NT2/D1 (cell line): ENCODE measurements around the gene CDH12.
"Not testable (repeated sequence)": the region's sequence is repeated elsewhere in the genome, so short reads cannot be mapped to it uniquely, and the experiment has no call there.

Experiments used
- SUZ12 ChIP-seq: IDR thresholded peaks from 2 replicates; pipeline ENCODE4 v1.6.1; 2011; ENCODE audit not compliant: insufficient read length, insufficient read depth; ENCODE audit errors: extremely low read depth
- ZNF274 ChIP-seq: IDR thresholded peaks from 2 replicates; pipeline ENCODE4 v1.6.1; 2011; ENCODE audit warnings: mild to moderate bottlenecking, low read depth, low read length

DNA sequence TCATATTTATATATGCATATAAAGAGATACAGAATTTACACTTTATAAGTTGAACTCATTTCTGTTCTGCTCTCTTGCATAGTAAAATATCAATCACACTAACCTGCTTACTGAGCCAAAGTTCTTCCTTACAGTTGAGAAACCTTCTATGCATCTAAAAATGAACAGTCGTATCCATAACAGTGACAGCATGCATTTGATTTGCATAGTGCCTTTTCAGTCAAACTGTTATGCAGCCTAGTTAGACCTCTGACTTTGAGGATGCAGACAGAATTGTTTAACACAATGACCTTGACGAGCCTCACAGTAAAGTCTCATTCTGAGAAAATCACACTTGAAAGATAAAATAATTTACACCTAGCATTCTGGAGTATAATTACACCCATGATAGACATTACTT, 683.9 kb downstream of the CDH12 start:
- not testable (repeated sequence) for TF ChIP-seq ZNF274, SUZ12
